ENCODE measurements around the gene B3GALT4.
"Not testable (repeated sequence)": the region's sequence is repeated elsewhere in the genome, so short reads cannot be mapped to it uniquely, and the experiment has no call there.

The B3GALT4 gene

DNA sequence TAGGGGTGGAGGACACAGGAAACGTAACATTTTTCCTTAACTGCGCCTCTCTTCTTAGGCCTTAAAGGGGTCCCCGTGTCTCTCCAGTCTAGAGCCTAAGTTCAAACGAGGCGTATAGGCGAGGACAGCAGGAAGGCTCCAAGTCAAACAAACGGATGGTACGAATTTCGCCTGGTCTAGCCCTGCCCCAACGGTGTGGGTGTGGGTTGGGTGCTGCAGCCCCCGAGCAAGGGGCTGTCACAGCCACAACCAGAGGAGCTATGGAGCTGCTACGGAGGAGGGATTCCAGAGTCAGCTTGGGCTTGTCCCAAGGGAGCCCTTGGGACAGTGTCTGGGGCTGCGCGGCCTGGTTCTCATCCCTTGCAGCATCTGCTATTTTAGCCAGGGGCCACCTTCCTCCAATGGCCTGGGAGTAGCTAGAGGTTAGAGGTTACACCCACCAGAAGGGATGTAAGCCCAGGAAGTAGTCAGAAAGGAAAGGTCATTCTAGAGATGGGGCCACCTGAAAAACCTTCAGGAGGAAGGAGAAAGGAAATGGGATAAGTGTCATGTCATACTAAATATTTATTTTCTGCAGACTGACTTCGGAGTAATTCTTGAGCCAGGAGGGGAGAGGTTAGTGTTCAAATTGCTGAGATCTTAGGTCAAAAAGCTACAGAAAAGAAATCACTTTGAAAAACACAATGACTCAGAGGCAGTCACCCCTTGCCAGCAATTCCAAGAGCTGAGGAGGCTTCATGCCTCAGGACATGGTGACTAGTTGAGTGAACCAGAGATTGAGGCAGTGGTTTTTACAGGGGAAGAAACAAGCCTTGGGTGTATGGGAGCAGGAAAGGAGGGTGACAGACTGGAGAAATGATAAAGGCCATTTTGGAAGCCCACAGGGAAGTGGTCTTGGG, 26.9 kb upstream of the B3GALT4 start:
- Histone ChIP-seq H3K4me1 (ENCODE audit: control insufficient read depth, insufficient read depth, low read length, poor library complexity, severe bottlenecking) (peaks cover 10% of the 10 kb centered on the region), H3K27ac (ENCODE audit: low read depth, low read length, severe bottlenecking) (peak overlapping the region; percentile 79), H3K36me3 (ENCODE audit: control insufficient read depth, insufficient read depth, low read length) (peaks cover 14% of the 10 kb centered on the region), H3K4me3 (ENCODE audit: extremely low read depth, insufficient read depth, low read length, poor library complexity, severe bottlenecking) (peak overlapping the region; percentile 48), H3K9me3 (ENCODE audit: control insufficient read depth, low read length) (no peaks in the 10 kb centered on the region)
- whole genome bisulfite sequencing, 2 experiments (ENCODE audit: insufficient coverage in 2 of 2) = 43 to 48% methylated on average over 11 of the region's 15 CpGs

DNA sequence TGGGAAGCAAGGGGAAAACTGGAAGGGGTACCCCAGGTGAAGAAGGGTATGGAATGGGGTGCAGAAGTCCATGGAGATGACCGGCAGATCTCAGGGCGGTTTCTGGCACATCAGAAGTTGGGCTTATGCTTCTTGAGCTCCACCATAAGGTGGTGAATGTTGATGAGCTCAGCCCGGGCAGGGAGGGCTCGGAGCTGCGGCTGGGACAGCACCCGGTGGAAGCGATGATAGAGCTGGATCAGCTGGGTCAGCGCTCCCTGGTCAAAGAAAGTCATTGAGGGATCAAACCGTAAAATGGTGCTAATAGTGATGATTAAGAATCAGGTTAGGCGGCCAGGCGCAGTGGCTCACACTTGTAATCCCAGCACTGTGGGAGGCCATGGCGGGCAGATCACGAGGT, 26.2 kb upstream of the B3GALT4 start:
- no peaks in the 10 kb centered on the region for H3K9me3 ChIP-seq (ENCODE audit: control insufficient read depth, low read length)
- 98 to 99% methylated on average over 9 to 12 of the region's 13 CpGs for WGBS, 2 experiments (ENCODE audit: insufficient coverage in 2 of 2)
- H3K4me3 ChIP-seq (ENCODE audit: extremely low read depth, insufficient read depth, low read length, poor library complexity, severe bottlenecking) = no peak overlapping the region
- no peak overlapping the region for H3K27ac ChIP-seq (ENCODE audit: low read depth, low read length, severe bottlenecking)
- H3K36me3 ChIP-seq (ENCODE audit: control insufficient read depth, insufficient read depth, low read length) = peaks cover 16% of the 10 kb centered on the region
- peaks cover 10% of the 10 kb centered on the region for H3K4me1 ChIP-seq (ENCODE audit: control insufficient read depth, insufficient read depth, low read length, poor library complexity, severe bottlenecking)

DNA sequence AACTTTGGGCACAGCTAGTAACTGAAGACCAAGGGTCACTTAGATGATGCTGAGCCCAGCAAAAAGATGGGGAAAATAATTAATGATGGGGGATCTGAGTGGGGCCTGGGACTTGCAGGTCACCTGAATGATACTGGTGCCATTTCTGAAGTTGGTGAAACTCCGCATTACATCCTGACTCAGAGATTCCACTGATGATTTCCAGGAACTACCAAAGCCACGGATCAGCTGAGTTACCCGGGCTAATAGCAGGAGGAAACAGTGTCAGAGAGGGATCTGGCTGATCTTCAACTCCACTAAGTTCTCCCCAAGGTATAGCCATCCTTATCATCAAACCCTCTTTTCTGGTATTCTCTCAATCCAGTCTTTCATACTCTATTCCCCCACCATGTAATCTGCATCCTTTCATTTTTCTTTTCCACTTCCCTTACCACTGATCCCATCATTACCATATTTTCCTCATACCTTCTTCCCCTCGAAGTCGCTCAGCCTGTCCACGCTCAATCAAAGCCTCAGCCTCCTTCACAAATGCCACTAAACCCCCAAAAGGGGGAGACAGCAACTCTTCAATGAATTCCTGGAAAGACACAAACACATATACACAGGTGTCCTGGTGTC, 25.4 kb upstream of the B3GALT4 start:
- no peaks in the 10 kb centered on the region for H3K9me3 ChIP-seq (ENCODE audit: control insufficient read depth, low read length)
- WGBS, 2 experiments (ENCODE audit: insufficient coverage in 2 of 2) = 91 to 92% methylated on average over 5 to 6 of the region's 6 CpGs
- H3K27ac ChIP-seq (ENCODE audit: low read depth, low read length, severe bottlenecking) = no peak overlapping the region
- H3K4me1 ChIP-seq (ENCODE audit: control insufficient read depth, insufficient read depth, low read length, poor library complexity, severe bottlenecking) = peaks cover 10% of the 10 kb centered on the region
- no peak overlapping the region for H3K4me3 ChIP-seq (ENCODE audit: extremely low read depth, insufficient read depth, low read length, poor library complexity, severe bottlenecking)
- H3K36me3 ChIP-seq (ENCODE audit: control insufficient read depth, insufficient read depth, low read length) = peaks cover 19% of the 10 kb centered on the region

DNA sequence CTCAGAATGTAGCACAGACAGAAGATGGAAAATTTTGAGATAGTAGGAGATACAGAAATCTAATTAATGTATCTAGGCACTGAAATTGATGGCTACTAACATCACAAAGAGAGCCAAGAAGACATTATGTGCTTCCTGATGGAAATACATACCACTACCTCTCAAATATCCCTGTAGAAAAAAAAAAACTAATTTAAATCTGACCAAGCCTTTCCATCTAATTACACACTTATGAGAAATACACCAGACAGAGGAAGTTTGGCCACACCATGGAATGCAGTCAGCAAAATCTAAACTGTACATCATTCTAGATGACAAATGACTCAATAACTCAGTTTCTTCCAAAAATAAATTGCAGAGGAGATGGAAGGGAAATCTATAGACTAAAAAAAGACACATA, 24.2 kb upstream of the B3GALT4 start:
- no peaks in the 10 kb centered on the region for H3K9me3 ChIP-seq (ENCODE audit: control insufficient read depth, low read length)
- no peak overlapping the region for H3K27ac ChIP-seq (ENCODE audit: low read depth, low read length, severe bottlenecking)
- H3K36me3 ChIP-seq (ENCODE audit: control insufficient read depth, insufficient read depth, low read length) = peaks cover 31% of the 10 kb centered on the region
- H3K4me3 ChIP-seq (ENCODE audit: extremely low read depth, insufficient read depth, low read length, poor library complexity, severe bottlenecking) = no peak overlapping the region
- peaks cover 10% of the 10 kb centered on the region for H3K4me1 ChIP-seq (ENCODE audit: control insufficient read depth, insufficient read depth, low read length, poor library complexity, severe bottlenecking)

DNA sequence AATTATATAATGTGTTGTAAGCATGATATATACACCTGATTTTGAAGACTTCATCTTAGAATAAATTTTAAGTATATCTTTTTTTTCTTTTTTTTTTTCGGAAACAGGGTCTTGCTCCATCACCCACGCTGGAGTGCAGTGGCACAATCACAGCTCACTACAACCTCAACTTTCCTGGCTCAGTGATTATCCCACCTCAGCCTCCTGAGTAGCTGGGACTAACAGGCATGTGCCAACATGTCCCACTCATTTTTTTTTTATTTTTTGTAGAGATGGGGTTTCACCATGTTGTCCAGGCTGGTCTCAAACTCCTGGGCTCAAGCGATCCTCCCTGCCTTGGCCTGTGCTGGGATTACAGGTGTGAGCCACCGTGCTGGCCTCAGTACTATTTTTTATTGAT, 22.3 kb upstream of the B3GALT4 start:
- H3K36me3 ChIP-seq (ENCODE audit: control insufficient read depth, insufficient read depth, low read length) = peaks cover 43% of the 10 kb centered on the region
- WGBS, 2 experiments (ENCODE audit: insufficient coverage in 2 of 2) = no CpG with 5 or more reads among the region's 4 CpGs
- H3K27ac ChIP-seq (ENCODE audit: low read depth, low read length, severe bottlenecking) = no peak overlapping the region
- H3K4me1 ChIP-seq (ENCODE audit: control insufficient read depth, insufficient read depth, low read length, poor library complexity, severe bottlenecking) = peaks cover 10% of the 10 kb centered on the region
- no peaks in the 10 kb centered on the region for H3K9me3 ChIP-seq (ENCODE audit: control insufficient read depth, low read length)
- H3K4me3 ChIP-seq (ENCODE audit: extremely low read depth, insufficient read depth, low read length, poor library complexity, severe bottlenecking) = no peak overlapping the region

DNA sequence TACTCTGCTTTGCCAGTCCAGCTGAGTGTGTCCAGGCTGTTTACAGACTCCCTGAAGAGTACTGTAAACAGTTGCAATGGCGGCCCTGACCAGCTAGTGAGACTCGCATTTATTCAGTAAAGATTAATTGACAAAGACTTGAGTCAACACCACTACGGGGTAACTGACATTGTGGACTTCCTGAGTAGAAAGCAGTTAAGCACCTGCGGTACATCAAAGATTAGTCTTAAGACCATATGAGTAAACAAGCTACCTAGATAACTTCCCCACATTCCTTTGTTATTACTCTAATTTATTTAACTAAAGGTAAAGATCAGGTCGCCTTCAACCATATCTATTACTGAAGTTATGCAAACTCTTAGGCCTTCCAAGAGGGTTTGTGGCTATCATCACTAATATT, 17.9 kb upstream of the B3GALT4 start:
- H3K36me3 ChIP-seq (ENCODE audit: control insufficient read depth, insufficient read depth, low read length) = peaks cover 59% of the 10 kb centered on the region
- 95% methylated on average over 4 of the region's 5 CpGs for WGBS, 2 experiments (ENCODE audit: insufficient coverage in 2 of 2)

DNA sequence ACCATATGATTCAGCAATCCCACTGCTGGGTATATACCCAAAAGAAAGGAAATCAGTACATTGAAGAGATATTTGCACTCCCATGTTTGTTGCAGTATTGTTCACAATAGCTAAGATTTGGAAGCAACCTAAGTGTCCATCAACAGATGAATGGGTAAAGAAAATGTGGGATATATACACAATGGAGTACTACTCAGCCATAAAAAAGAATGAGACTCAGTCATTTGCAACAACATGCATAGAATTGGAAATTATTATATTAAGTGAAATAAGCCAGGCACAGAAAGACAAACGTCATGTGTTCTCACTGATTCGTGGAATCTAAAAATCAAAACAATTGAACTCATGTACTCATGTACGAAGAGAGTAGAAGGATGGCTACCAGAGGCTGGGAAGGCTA, 14.4 kb upstream of the B3GALT4 start:
- H3K36me3 ChIP-seq (ENCODE audit: control insufficient read depth, insufficient read depth, low read length) = peaks cover 72% of the 10 kb centered on the region
- H3K9me3 ChIP-seq (ENCODE audit: control insufficient read depth, low read length); H3K4me1 ChIP-seq (ENCODE audit: control insufficient read depth, insufficient read depth, low read length, poor library complexity, severe bottlenecking); H3K4me3 ChIP-seq (ENCODE audit: extremely low read depth, insufficient read depth, low read length, poor library complexity, severe bottlenecking); H3K27ac ChIP-seq (ENCODE audit: low read depth, low read length, severe bottlenecking): not testable (repeated sequence)
- WGBS, 2 experiments (ENCODE audit: insufficient coverage in 2 of 2) = 75% methylated on average over 3 of the region's 3 CpGs; no CpG with 5 or more reads in 1 of the 2 experiments

More for the DNA sequence above, 17.9 kb upstream of the B3GALT4 start:
- Histone ChIP-seq H3K4me3 (ENCODE audit: extremely low read depth, insufficient read depth, low read length, poor library complexity, severe bottlenecking) (no peak overlapping the region), H3K4me1 (ENCODE audit: control insufficient read depth, insufficient read depth, low read length, poor library complexity, severe bottlenecking) (no peaks in the 10 kb centered on the region), H3K27ac (ENCODE audit: low read depth, low read length, severe bottlenecking) (no peak overlapping the region), H3K9me3 (ENCODE audit: control insufficient read depth, low read length) (no peaks in the 10 kb centered on the region)

DNA sequence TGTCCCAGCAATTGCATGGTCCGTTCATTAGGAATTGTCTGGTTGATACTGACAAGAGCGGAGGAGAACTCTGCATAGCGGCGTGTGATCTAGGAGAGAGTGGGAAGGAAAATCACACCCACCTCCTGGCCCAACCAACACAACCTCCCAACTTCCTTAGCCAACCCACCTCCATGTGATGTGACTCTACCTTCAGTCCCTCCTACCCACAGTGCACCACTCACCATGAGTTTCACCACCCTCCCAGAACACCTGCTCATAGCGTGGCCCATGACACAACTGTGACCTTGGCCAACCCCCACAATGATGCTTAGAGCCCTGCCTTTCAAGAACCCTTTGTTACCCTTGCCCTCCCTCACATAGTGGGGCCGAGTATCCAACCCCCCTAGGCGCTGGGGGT, 12.9 kb upstream of the B3GALT4 start:
- H3K4me1 ChIP-seq (ENCODE audit: control insufficient read depth, insufficient read depth, low read length, poor library complexity, severe bottlenecking) = no peaks in the 10 kb centered on the region
- no peak overlapping the region for H3K4me3 ChIP-seq (ENCODE audit: extremely low read depth, insufficient read depth, low read length, poor library complexity, severe bottlenecking)
- peaks cover 77% of the 10 kb centered on the region for H3K36me3 ChIP-seq (ENCODE audit: control insufficient read depth, insufficient read depth, low read length)
- no peak overlapping the region for H3K27ac ChIP-seq (ENCODE audit: low read depth, low read length, severe bottlenecking)
- no peaks in the 10 kb centered on the region for H3K9me3 ChIP-seq (ENCODE audit: control insufficient read depth, low read length)
- 95 to 98% methylated on average over 3 to 7 of the region's 7 CpGs for WGBS, 2 experiments (ENCODE audit: insufficient coverage in 2 of 2)

DNA sequence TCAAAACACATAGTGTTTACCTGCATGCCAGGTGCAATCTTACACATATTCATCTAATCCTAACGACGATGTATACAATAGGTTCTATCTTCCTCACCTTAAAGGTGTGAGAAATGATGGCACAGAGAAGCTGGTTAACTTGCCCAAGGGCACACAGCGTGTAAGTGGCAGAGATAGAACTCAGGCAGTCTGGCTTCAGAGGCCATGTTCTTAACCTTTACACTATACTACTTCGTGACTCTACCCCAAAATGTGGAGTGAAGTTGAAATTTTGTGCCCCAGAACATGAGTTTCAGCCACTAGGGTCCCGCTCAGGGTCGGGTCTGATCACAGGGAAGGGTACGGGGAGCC, 5.8 kb upstream of the B3GALT4 start:
- Histone ChIP-seq H3K27ac (ENCODE audit: low read depth, low read length, severe bottlenecking) (peak overlapping the region; percentile 94), H3K9me3 (ENCODE audit: control insufficient read depth, low read length) (no peaks in the 10 kb centered on the region), H3K4me1 (ENCODE audit: control insufficient read depth, insufficient read depth, low read length, poor library complexity, severe bottlenecking) (peaks cover 16% of the 10 kb centered on the region), H3K36me3 (ENCODE audit: control insufficient read depth, insufficient read depth, low read length) (peaks cover 76% of the 10 kb centered on the region), H3K4me3 (ENCODE audit: extremely low read depth, insufficient read depth, low read length, poor library complexity, severe bottlenecking) (peak overlapping the region; percentile 69)
- WGBS, 2 experiments (ENCODE audit: insufficient coverage in 2 of 2) = 0 to 1% methylated on average over 4 to 5 of the region's 7 CpGs

DNA sequence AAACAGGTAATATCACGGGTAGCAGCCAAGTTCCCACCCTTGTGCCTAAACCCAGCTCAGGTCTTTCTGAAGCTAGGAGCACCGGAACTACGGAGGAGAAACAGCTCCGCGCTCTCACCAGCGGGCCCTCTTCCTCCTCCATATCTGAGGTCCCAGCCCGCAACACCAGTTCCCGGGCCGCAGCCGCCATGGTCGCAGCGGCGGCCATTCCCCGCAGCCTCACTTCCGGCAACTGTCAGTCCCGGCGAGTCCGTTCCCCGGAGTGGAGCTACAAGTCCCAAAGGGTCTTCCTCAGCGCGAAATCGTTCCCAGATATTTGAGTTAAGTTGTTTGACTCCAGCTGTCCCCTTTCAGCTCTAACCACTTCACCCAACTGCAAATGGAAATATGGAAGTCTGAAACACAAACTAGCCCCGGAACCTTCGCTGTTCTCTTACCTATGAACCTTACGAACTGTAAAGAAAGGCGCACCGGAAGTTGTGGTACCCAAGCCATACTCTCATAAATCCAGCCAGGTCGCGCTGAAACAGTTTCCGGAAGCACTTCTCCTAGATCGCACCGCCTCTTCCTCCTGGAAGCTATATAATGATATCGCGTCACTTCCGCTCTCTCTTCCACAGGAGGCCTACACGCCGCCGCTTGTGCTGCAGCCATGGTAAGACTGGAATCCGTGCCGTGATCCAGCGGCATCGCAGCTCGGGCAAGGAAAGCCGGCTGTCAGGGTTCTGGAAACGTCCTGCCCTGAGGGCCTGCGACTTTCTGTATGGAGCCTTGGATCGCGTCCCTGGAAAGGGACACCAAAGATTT, 5.3 kb upstream of the B3GALT4 start, which contains the start of the genes RPS18 and VPS52:
Gene RPS18, plus strand, starts transcription at position 608 of the 807 bp plus-strand sequence. Its CDS starts 45 bp downstream, at position 653.
Gene VPS52, minus strand, starts transcription at position 409 of the 807 bp plus-strand sequence. Its CDS starts 201 bp downstream, at position 208.
- peaks cover 21% of the 10 kb centered on the region for H3K4me1 ChIP-seq (ENCODE audit: control insufficient read depth, insufficient read depth, low read length, poor library complexity, severe bottlenecking)
- WGBS, 2 experiments (ENCODE audit: insufficient coverage in 2 of 2) = 0% methylated on average over 36 to 45 of the region's 48 CpGs
- no peaks in the 10 kb centered on the region for H3K9me3 ChIP-seq (ENCODE audit: control insufficient read depth, low read length)
- H3K4me3 ChIP-seq (ENCODE audit: extremely low read depth, insufficient read depth, low read length, poor library complexity, severe bottlenecking) = peak within 1 kb of the TSS; percentile 69
- H3K27ac ChIP-seq (ENCODE audit: low read depth, low read length, severe bottlenecking) = peak within 1 kb of the TSS; percentile 94
- peaks cover 76% of the 10 kb centered on the region for H3K36me3 ChIP-seq (ENCODE audit: control insufficient read depth, insufficient read depth, low read length)

Measured in mesodermal cell (in vitro differentiated cells).